ENCODE data around the gene GRIN1. TPM values are rescaled to one million over a fixed set of nuclear protein-coding genes. Genes with fewer than 3 reads are reported as not detected.

GRIN1 gene
- total RNA-seq, 4 donors from 2014 or later, result not detected

DNA sequence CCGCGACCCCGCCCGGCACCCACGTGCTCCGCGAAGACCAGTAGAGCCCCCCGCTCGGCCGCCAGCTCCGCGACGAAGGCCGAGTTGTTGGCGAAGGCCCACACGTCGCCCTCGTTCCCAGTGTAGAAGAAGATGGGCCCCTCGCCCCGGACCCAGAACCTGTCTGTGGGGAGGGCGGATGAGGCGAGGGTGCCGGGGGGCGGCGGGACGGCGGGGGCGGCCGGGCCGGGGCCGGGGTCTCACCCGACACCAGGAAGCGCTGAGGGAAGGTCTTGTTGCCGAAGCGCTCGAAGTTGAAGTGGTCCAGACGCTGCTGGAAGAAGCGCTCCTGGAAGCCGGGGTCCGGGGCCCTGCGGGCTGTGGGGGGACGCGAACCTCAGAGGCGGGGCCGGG lies 24.7 kb upstream of the GRIN1 start:
- H3K27me3 ChIP-seq, result peaks cover 0 to 6% of the 10 kb centered on the region in 2 donors
- TF ChIP-seq POLR2A (IDR thresholded peaks at IDR 0.05), result no peak
- TF ChIP-seq, protein P1, sequence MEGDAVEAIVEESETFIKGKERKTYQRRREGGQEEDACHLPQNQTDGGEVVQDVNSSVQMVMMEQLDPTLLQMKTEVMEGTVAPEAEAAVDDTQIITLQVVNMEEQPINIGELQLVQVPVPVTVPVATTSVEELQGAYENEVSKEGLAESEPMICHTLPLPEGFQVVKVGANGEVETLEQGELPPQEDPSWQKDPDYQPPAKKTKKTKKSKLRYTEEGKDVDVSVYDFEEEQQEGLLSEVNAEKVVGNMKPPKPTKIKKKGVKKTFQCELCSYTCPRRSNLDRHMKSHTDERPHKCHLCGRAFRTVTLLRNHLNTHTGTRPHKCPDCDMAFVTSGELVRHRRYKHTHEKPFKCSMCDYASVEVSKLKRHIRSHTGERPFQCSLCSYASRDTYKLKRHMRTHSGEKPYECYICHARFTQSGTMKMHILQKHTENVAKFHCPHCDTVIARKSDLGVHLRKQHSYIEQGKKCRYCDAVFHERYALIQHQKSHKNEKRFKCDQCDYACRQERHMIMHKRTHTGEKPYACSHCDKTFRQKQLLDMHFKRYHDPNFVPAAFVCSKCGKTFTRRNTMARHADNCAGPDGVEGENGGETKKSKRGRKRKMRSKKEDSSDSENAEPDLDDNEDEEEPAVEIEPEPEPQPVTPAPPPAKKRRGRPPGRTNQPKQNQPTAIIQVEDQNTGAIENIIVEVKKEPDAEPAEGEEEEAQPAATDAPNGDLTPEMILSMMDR (IDR thresholded peaks at IDR 0.05), result no peak
- peak overlapping the region in 3 of 4 donors; percentile 15 to 88 (median 37) for H3K27ac ChIP-seq
- peak overlapping the region; percentile 53 to 99 (median 85) for H3K4me3 ChIP-seq
- no peak for DNase-seq
- no peaks in the 10 kb centered on the region for H3K9me3 ChIP-seq
- peaks cover 0 to 34% (median 0%) of the 10 kb centered on the region in 3 donors for H3K36me3 ChIP-seq
- peaks cover 0 to 17% (median 9%) of the 10 kb centered on the region in 4 donors for H3K4me1 ChIP-seq

DNA sequence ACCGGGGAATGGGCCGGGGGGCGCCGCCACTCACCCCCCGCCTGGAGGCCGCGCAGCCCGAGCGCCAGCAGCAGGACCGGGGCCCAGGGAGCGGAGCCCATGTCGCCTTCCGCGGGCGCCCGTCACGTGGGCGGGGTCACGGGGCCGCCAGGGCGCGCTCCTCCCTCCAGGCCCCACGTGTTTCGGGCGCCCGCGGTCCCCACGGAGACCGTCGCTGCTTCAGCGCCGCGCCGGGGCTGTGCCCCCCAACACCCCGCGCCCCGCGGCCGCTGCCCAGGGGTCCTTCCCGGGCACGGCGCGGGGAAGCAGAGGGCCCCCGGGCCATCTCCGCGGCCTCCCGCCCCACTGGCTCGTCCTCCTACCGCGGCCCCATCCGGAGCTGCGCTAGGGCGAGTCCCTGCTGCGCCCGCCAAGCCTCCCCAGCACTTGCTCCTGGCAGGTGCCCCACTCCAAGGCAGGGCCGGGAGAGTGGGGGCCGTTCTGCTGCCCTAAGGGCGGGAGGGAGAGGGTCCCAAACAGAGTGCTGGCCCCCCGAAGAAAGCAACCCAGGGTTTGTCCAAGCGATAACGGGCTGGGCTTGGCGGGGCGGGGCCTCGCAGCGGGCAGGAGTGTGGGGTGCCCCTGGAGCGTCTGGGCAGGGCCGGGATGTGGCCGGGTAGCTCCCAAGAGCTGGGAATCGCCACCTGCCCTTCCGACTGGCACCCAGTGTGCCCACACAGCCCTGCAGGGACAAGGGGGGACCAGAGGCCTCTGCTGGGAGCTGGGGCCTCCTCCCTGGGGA lies 24.2 kb upstream of the GRIN1 start, which contains the start of gene DPP7:
Gene DPP7, minus strand, starts transcription at position 121 of the 781 bp plus-strand sequence. Its CDS starts 20 bp downstream, at position 101.
- Histone ChIP-seq H3K27ac (peak within 1 kb of the TSS in 3 of 4 donors; percentile 15 to 88 (median 37)), H3K4me3 (peak within 1 kb of the TSS; percentile 53 to 99 (median 85)), H3K9me3 (no peaks in the 10 kb centered on the region), H3K4me1 (peaks cover 0 to 17% (median 9%) of the 10 kb centered on the region in 4 donors), H3K36me3 (peaks cover 0 to 28% (median 0%) of the 10 kb centered on the region in 3 donors), H3K27me3 (peaks cover 0 to 6% of the 10 kb centered on the region in 2 donors)
- TF ChIP-seq, protein P1 (IDR thresholded peaks at IDR 0.05), result peak in 1 of 6 experiments; percentile 2
- TF ChIP-seq POLR2A (IDR thresholded peaks at IDR 0.05), result peak in 1 of 2 donors; percentile 14
- DNase-seq, result peak; percentile 83 to 90 (median 85)

DNA sequence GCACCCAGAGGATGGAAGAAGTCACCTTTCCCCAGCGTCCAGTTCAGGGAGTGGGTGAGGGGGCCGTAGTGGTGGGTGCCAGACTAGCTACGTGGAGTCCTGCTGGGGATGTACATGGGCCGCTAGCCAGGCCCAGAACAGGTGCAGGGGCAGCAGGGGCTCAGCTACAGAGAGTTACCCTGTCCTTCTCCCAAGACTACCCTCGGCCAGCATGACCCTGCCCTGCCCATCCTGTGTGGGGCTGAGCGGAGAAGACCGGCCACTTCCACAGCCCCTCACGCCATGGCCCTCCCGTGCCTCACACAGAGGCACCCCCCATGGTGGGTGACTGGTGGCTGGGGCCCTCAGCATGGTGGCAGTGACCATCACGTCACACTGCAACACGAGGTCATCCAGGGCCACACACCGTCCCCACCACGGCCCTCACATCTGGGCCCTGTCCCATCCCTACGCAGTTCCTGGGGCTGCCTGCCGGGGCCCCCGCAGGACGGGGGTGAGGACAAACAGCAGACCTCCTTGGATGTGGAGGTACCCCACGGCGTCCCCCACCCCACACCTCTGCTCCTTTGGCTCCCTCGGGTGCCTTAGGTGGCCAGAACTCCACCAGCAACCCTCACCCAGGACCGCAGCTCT lies 23.4 kb upstream of the GRIN1 start:
- no peak for DNase-seq
- Histone ChIP-seq H3K27ac (no peak overlapping the region), H3K4me1 (peaks cover 0 to 17% (median 9%) of the 10 kb centered on the region in 4 donors), H3K4me3 (peak overlapping the region in 2 of 4 donors; percentile 94 to 99), H3K9me3 (no peaks in the 10 kb centered on the region), H3K27me3 (peaks cover 0 to 6% of the 10 kb centered on the region in 2 donors), H3K36me3 (peaks cover 0 to 21% (median 0%) of the 10 kb centered on the region in 3 donors)
- TF ChIP-seq, protein P1 (IDR thresholded peaks at IDR 0.05), result no peak
- no peak for TF ChIP-seq POLR2A (IDR thresholded peaks at IDR 0.05)

DNA sequence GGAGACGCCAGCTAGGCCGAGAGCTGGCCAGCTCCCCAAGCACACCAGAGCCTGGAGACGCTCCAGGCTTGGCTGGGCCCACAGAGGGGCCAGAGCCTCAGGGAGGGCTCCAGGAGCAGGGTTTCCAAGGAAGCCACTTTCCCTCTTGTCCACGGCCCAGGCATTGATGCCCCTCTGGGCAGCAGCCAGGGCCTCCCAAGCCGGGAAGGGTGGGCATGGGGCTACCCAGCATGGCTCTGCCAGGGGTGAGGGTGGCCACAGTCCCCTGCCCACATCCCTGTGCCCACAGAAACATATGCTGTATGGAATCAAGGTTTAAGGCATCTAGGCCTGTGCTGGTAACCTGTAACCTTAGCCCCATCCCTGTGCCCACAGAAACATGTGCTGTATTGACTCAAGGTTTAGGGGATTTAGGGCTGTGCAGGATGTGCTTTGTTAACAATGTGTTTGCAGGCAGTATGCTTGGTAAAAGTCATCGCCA lies 22.9 kb upstream of the GRIN1 start:
- peaks cover 0 to 6% of the 10 kb centered on the region in 2 donors for H3K27me3 ChIP-seq
- no peak overlapping the region for H3K4me3 ChIP-seq
- peaks cover 0 to 17% (median 10%) of the 10 kb centered on the region in 4 donors for H3K4me1 ChIP-seq
- no peak for TF ChIP-seq POLR2A (IDR thresholded peaks at IDR 0.05)
- TF ChIP-seq, protein P1 (IDR thresholded peaks at IDR 0.05), result no peak
- peaks cover 0 to 16% (median 0%) of the 10 kb centered on the region in 3 donors for H3K36me3 ChIP-seq
- DNase-seq, result no peak
- H3K27ac ChIP-seq, result no peak overlapping the region
- H3K9me3 ChIP-seq, result no peaks in the 10 kb centered on the region

DNA sequence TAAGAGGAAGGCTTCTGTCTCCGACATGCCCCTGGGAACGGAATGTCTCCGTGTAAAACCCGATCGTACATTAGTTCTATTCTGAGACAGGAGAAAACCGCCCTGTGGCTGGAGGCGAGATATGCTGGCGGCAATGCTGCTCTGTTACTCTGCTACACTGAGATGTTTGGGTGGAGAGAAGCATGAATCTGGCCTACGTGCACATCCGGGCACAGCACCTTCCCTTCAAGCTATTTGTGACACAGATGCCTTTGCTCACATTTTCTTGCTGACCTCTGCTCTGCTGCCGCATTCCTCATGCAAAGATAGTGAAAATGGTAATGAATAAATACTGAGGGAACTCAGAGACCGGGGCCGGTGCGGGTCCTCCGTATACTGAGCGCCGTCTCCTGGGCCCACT lies 22.2 kb upstream of the GRIN1 start:
- H3K4me3 ChIP-seq, result no peak overlapping the region

More for the DNA sequence above, 22.2 kb upstream of the GRIN1 start:
- H3K27ac ChIP-seq, result no peak overlapping the region
- DNase-seq, result no peak
- H3K4me1 ChIP-seq, result peaks cover 0 to 17% (median 11%) of the 10 kb centered on the region in 4 donors
- no peaks in the 10 kb centered on the region for H3K9me3 ChIP-seq
- H3K27me3 ChIP-seq, result peaks cover 0 to 6% of the 10 kb centered on the region in 2 donors
- peaks cover 0 to 13% (median 0%) of the 10 kb centered on the region in 3 donors for H3K36me3 ChIP-seq
- no peak for TF ChIP-seq POLR2A (IDR thresholded peaks at IDR 0.05)
- TF ChIP-seq, protein P1 (IDR thresholded peaks at IDR 0.05), result no peak

Measured in Peyer's patch (tissue), 4 donors.